Stimulated activated CD8-positive, alpha-beta memory T cell treated with anti-CD3 and anti-CD28 coated beads, Interleukin-4, amount 100 ng/mL, for 1 hour (primary cell): ENCODE measurements around the gene FAHD2B.
"Not testable (repeated sequence)": the region's sequence is repeated elsewhere in the genome, so short reads cannot be mapped to it uniquely, and the experiment has no call there.

Experiments used
- DNase-seq, 2 donors: peaks; one replicate each; pipeline ENCODE4 v3.0.0-alpha.2; 2020; ENCODE audit warnings: low read depth in 2 of 2, low spot score in 1 of 2

FAHD2B gene

DNA sequence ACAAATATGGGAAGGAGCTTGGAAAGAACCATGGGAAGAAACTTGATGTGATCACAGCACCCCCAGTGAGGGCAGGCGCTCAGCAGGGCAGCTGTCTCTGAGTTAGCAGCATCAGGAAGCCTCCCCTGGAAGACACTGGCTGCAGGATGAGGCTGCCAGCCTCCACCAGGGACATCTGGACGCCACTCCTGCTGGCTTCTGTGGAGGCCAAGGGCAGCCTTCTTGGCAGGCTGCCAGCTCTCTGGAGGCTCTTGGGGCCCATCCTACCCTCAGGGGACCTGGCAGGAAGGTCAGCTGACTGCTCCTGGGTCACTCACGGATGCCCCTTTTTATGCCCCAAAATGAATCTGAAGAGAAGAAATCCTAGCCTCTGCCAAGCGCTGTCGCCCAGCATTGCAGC is 26.0 kb downstream of the FAHD2B start:
- not testable (repeated sequence) for DNase-seq

DNA sequence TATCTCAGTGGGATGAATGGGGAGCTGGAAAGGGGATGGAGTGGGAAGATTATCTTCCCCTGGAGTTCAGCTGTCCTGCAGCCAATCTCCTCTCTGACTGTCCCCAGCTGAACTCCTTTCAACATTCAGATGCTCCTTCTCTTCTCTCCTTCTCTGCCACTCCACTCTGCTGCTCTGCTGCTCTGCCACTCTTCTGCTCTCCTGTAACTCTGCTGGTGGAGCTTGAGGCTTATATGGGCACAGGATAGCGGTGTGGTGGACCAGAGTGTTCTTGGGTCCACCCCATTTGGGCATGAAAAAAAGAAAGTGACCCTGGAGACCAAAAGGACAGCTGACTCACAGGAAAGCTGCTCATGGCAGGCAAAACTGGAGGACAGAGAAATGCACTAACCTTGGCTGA is 26.6 kb downstream of the FAHD2B start:
- no peak for DNase-seq

GRCh38 chr2:97067279-97068004 is 27.2 kb downstream of the FAHD2B start:
- DNase-seq: no peak

- DNase-seq: not testable (repeated sequence)
These were observed 28.7 kb downstream of the FAHD2B start for GRCh38 chr2:97066030-97066429.

DNA sequence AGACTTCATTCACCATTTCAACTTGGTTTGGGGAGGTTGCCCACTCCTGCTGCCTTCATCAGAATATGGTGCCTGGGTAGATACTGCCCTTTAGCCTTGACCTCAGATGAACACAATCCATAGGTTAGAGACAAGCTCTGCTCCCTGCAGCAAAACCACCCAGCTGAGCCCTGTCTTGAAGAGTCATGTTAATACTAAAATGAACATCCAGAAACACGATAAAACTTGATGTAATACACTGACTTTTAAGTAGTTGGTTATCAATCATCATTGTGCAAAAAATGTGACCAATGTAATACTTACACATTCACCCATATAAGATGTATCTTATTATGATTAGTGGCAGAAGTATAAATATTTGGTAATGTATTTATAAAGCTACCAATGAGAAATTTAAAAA is 32.7 kb downstream of the FAHD2B start:
- not testable (repeated sequence) for DNase-seq

DNA sequence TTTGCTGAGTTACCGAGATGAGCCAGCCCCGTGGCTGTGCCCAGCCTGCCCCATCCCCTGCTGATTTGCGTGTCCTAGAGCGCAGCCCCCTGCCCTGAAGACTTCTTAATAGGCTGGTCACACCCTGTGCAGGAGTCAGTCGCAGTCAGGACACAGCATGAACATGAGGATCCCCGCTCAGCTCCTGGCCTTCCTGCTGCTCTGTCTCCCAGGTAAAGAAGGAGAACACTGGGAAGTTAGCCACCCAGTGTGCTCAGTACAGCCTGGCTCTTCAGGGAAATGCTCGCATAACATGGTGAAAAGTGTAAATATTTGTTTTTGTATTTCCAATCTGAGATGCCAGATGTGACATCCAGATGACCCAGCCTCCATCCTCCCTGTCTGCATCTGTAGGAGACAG is 34.9 kb downstream of the FAHD2B start:
- DNase-seq: not testable (repeated sequence)

DNA sequence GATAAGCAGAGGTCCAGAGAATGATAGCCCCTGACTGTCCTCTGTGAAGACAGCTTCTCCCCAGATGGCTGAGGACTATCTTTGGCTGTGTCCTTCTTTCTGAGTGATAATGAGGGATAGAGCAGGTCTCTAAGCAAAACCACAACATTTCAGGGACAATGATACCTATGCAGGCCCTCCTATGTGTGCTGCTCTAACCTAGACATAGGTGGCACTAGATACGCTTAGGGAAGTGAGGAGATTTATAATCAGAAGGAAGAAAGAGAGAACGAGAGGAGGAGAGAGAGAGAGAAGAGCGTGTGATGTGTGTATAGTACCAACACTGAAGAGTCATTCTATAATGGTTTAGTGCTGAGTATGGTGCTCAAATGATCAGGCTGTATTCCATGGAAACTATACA is 38.5 kb downstream of the FAHD2B start:
- not testable (repeated sequence) for DNase-seq

GRCh38 chr2:97050032-97050431 is 44.6 kb downstream of the FAHD2B start:
- not testable (repeated sequence) for DNase-seq

- not testable (repeated sequence) for DNase-seq
These were observed 46.2 kb downstream of the FAHD2B start for GRCh38 chr2:97048448-97048847.

- DNase-seq: not testable (repeated sequence)
These were observed 48.0 kb downstream of the FAHD2B start for GRCh38 chr2:97046676-97047075.

DNA sequence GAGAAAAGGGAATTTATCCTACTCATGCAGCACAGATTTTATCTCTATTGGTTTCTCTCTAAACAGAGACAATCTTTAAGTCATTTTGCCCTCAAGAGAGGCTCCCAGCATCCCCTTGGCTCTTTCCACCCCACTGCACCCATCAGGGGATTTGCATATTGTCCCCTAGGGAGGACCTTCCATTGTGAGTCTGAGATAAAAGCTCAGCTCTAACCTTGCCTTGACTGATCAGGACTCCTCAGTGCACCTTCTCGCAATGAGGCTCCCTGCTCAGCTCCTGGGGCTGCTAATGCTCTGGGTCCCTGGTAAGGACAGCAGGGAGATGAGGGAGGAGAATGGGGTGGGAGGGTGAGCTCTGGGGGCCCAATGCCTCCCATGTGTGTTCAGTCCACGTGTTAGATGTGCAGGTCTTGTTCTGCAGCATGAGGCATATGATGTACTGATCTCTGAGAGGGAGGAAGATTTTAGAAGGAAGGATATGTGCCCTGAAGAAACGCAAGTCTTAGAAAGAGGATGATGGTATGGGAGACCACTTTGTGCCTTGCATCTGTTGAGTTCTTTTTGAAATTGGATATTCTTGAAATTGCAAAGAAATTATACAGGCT is 48.7 kb downstream of the FAHD2B start:
- not testable (repeated sequence) for DNase-seq
